Calu3 (cell line): ENCODE results near the gene UPF3A. TPM values are rescaled to one million over a fixed set of nuclear protein-coding genes. Genes with fewer than 3 reads are reported as not detected.

Experiments
- BruUV-seq: library from RNA; stranded (reverse); fragments of 400-500 nt; replicated peaks from 2 replicates; lab custom pipeline; 2021; lab: Mats Ljungman, UMichigan
- CTCF ChIA-PET: fragments of 300-600 bp; sonication (Branson Sonifier 250); formaldehyde crosslinking; loops from one replicate; lab custom pipeline; 2022; ENCODE audit warnings: antibody characterized with exemption; lab: Charles Lee
- DNase-seq: peaks from one replicate; pipeline ENCODE4 v3.0.0; 2022
- H3K27ac Mint-ChIP-seq: one replicate; pipeline ENCODE4 v1.8.0; 2022; ENCODE audit warnings: mixed read lengths; ENCODE audit not compliant: unreplicated experiment
- H3K27me3 Mint-ChIP-seq: one replicate; pipeline ENCODE4 v1.8.0; 2022; ENCODE audit warnings: mixed read lengths; ENCODE audit not compliant: unreplicated experiment
- H3K36me3 Mint-ChIP-seq: one replicate; pipeline ENCODE4 v1.8.0; 2022; ENCODE audit warnings: mild to moderate bottlenecking, moderate library complexity, mixed read lengths; ENCODE audit not compliant: insufficient read depth, unreplicated experiment
- H3K4me1 Mint-ChIP-seq: one replicate; pipeline ENCODE4 v1.8.0; 2022; ENCODE audit warnings: mild to moderate bottlenecking, low read depth, mixed read lengths; ENCODE audit not compliant: unreplicated experiment
- H3K4me3 Mint-ChIP-seq: one replicate; pipeline ENCODE4 v1.8.0; 2022; ENCODE audit warnings: mild to moderate bottlenecking, low read depth, moderate library complexity, mixed read lengths; ENCODE audit not compliant: unreplicated experiment
- H3K9me3 Mint-ChIP-seq: one replicate; pipeline ENCODE4 v1.8.0; 2022; ENCODE audit warnings: low read depth, mixed read lengths; ENCODE audit not compliant: unreplicated experiment
- CTCF ChIP-seq: fragments of 200-600 bp; IDR thresholded peaks from one replicate; pipeline ENCODE4 v1.8.0; 2022; ENCODE audit warnings: antibody characterized with exemption; ENCODE audit not compliant: unreplicated experiment
- intact Hi-C: fragments of 100-400 bp; cut with micrococcal nuclease; formaldehyde crosslinking; loops from one replicate; pipeline ENCODE4 v1.10.0; 2022; ENCODE audit not compliant: unreplicated experiment
- total RNA-seq: library from RNA; stranded (reverse); gene quantifications from 2 replicates; pipeline ENCODE4 v1.2.3, GENCODE V29; 2022

The UPF3A gene
- total RNA-seq, 1 experiment from 2014 or later = 12.1 TPM

GRCh38 chr13:114275304-114275703 lies 6.1 kb upstream of the UPF3A start:
- H3K4me1 Mint-ChIP-seq = no peaks in the 10 kb centered on the region
- H3K27me3 Mint-ChIP-seq = no peaks in the 10 kb centered on the region
- BruUV-seq = no TSS peak
- TF ChIP-seq CTCF = no peak
- intact Hi-C loops = no loop called here
- H3K9me3 Mint-ChIP-seq = no peaks in the 10 kb centered on the region
- H3K4me3 Mint-ChIP-seq = no peak overlapping the region
- H3K36me3 Mint-ChIP-seq = peaks cover under 1% of the 10 kb centered on the region
- DNase-seq = no peak
- H3K27ac Mint-ChIP-seq = no peak overlapping the region
- CTCF ChIA-PET = no interaction called here

GRCh38 chr13:114279146-114279545 lies 2.3 kb upstream of the UPF3A start:
- CTCF ChIA-PET = no interaction called here
- Mint-ChIP-seq H3K27ac (no peak overlapping the region), H3K4me1 (no peaks in the 10 kb centered on the region), H3K9me3 (no peaks in the 10 kb centered on the region), H3K36me3 (peaks cover 21% of the 10 kb centered on the region), H3K4me3 (no peak overlapping the region), H3K27me3 (no peaks in the 10 kb centered on the region)
- TF ChIP-seq CTCF = no peak
- DNase-seq = no peak
- intact Hi-C loops = no loop called here
- BruUV-seq = no TSS peak

- intact Hi-C loops = no loop called here
- no peak overlapping the region for H3K4me3 Mint-ChIP-seq
- no TSS peak for BruUV-seq
Measured at GRCh38 chr13:114279758-114280355, 1.5 kb upstream of the UPF3A start.

GRCh38 chr13:114282041-114282670 lies 755 bp downstream of the UPF3A start:
- CTCF ChIA-PET = no interaction called here
- Mint-ChIP-seq H3K4me3 (peak overlapping the region; percentile 72), H3K9me3 (no peaks in the 10 kb centered on the region), H3K4me1 (no peaks in the 10 kb centered on the region), H3K27ac (no peak overlapping the region), H3K36me3 (peaks cover 21% of the 10 kb centered on the region), H3K27me3 (no peaks in the 10 kb centered on the region)
- BruUV-seq = no TSS peak
- intact Hi-C loops = no loop called here
- DNase-seq = peak; percentile 1
- no peak for TF ChIP-seq CTCF

More at GRCh38 chr13:114279758-114280355, 1.5 kb upstream of the UPF3A start:
- H3K27ac Mint-ChIP-seq = no peak overlapping the region
- DNase-seq = no peak
- no peaks in the 10 kb centered on the region for H3K4me1 Mint-ChIP-seq
- H3K9me3 Mint-ChIP-seq = no peaks in the 10 kb centered on the region
- TF ChIP-seq CTCF = no peak
- H3K36me3 Mint-ChIP-seq = peaks cover 21% of the 10 kb centered on the region
- no peaks in the 10 kb centered on the region for H3K27me3 Mint-ChIP-seq
- CTCF ChIA-PET = no interaction called here
